GM11168 (cell line): ENCODE results near the gene CDCP2.
"Not testable (repeated sequence)": the region's sequence is repeated elsewhere in the genome, so short reads cannot be mapped to it uniquely, and the experiment has no call there.

ENCODE experiments used
- in situ Hi-C: fragments of 300-500 bp; cut with MboI; formaldehyde crosslinking; loops from one replicate; pipeline ENCODE4 v1.12.0; 2022; ENCODE audit warnings: low sequenced_read_pairs; ENCODE audit not compliant: unreplicated experiment

Gene CDCP2

GRCh38 chr1:54168206-54168965 lies 15.6 kb upstream of the CDCP2 start:
- in situ Hi-C loops: no loop called here

GRCh38 chr1:54167422-54168139 lies 14.8 kb upstream of the CDCP2 start:
- in situ Hi-C loops: no loop called here

GRCh38 chr1:54166357-54166756 lies 13.6 kb upstream of the CDCP2 start:
- in situ Hi-C loops: not testable (repeated sequence)

- in situ Hi-C loops: no loop called here
Observed at GRCh38 chr1:54165146-54165545, 12.3 kb upstream of the CDCP2 start.

- in situ Hi-C loops: no loop called here
Observed at GRCh38 chr1:54163573-54163972, 10.8 kb upstream of the CDCP2 start.

- in situ Hi-C loops: no loop called here
Observed at GRCh38 chr1:54163051-54163450, 10.3 kb upstream of the CDCP2 start.

- in situ Hi-C loops: no loop called here
Observed at GRCh38 chr1:54161495-54162168, 8.8 kb upstream of the CDCP2 start.

- in situ Hi-C loops: no loop called here
Observed at GRCh38 chr1:54160351-54160750, 7.6 kb upstream of the CDCP2 start.

- in situ Hi-C loops: no loop called here
Observed at GRCh38 chr1:54159733-54160316, 7.0 kb upstream of the CDCP2 start.

- in situ Hi-C loops: no loop called here
Observed at GRCh38 chr1:54158071-54158470, 5.3 kb upstream of the CDCP2 start.

GRCh38 chr1:54157401-54157800 lies 4.6 kb upstream of the CDCP2 start:
- in situ Hi-C loops: no loop called here

GRCh38 chr1:54156986-54157385 lies 4.2 kb upstream of the CDCP2 start:
- in situ Hi-C loops: no loop called here

- in situ Hi-C loops: no loop called here
Observed at GRCh38 chr1:54156201-54156600, 3.4 kb upstream of the CDCP2 start.

- in situ Hi-C loops: no loop called here
Observed at GRCh38 chr1:54153535-54154439, 987 bp upstream of the CDCP2 start.

- in situ Hi-C loops: no loop called here
Observed at GRCh38 chr1:54151013-54151412, 1.8 kb downstream of the CDCP2 start.

GRCh38 chr1:54149734-54150133 lies 3.1 kb downstream of the CDCP2 start:
- in situ Hi-C loops: no loop called here

GRCh38 chr1:54144366-54144765 lies 8.4 kb downstream of the CDCP2 start:
- in situ Hi-C loops: no loop called here

GRCh38 chr1:54142146-54142900 lies 10.5 kb downstream of the CDCP2 start:
- in situ Hi-C loops: no loop called here

GRCh38 chr1:54139711-54140110 lies 13.1 kb downstream of the CDCP2 start:
- in situ Hi-C loops: no loop called here
